Neural crest cell (in vitro differentiated cells): Measurements from ENCODE around the gene CSDE1. TPM values are rescaled to one million over a fixed set of nuclear protein-coding genes. Genes with fewer than 3 reads are reported as not detected.
"Not testable (repeated sequence)": the region's sequence is repeated elsewhere in the genome, so short reads cannot be mapped to it uniquely, and the experiment has no call there.

Experiments used
- DNase-seq: peaks from one replicate; pipeline ENCODE4 v3.0.0; 2021; ENCODE audit warnings: low read depth, mixed read lengths, low spot score
- H3K27ac Mint-ChIP-seq: one replicate; pipeline ENCODE4 v1.8.0; 2021; ENCODE audit warnings: mild to moderate bottlenecking, mixed read lengths; ENCODE audit not compliant: unreplicated experiment
- H3K27me3 Mint-ChIP-seq: 2 replicates; pipeline ENCODE4 v1.8.0; 2021; ENCODE audit warnings: low read depth, mild to moderate bottlenecking, mixed read lengths
- H3K36me3 Mint-ChIP-seq: 2 replicates; pipeline ENCODE4 v1.8.0; 2021; ENCODE audit warnings: low read depth, mild to moderate bottlenecking, mixed read lengths
- H3K4me1 Mint-ChIP-seq: 2 replicates; pipeline ENCODE4 v1.8.0; 2021; ENCODE audit warnings: mixed read lengths
- H3K4me3 Mint-ChIP-seq: one replicate; pipeline ENCODE4 v1.8.0; 2021; ENCODE audit warnings: mild to moderate bottlenecking, mixed read lengths
- H3K9me3 Mint-ChIP-seq: 2 replicates; pipeline ENCODE4 v1.8.0; 2021; ENCODE audit warnings: mixed read lengths
- CTCF ChIP-seq: fragments of 200-600 bp; sonication (generic); conservative IDR thresholded peaks from 2 replicates; pipeline ENCODE4 v1.5.0; 2021; ENCODE audit warnings: antibody characterized with exemption, mild to moderate bottlenecking
- long read RNA-seq: library from polyadenylated mRNA; unstranded; transcript quantifications from one replicate; pipeline ENCODE4 v2.0.0, GENCODE V29; 2020
- total RNA-seq: library from RNA; stranded (reverse); gene quantifications from 2 replicates; pipeline ENCODE4 v1.2.1, GENCODE V29; 2021

Gene CSDE1
- 659 and 685 TPM in 2 replicates for total RNA-seq
- long read RNA-seq, full-length matches to known transcripts, result 1,957 of 2,222 reads
- long read RNA-seq, partial matches to known transcripts, result 167 of 2,222 reads
- long read RNA-seq, other reads (novel, unspliced or antisense), result 98 of 2,222 reads

GRCh38 chr1:114757455-114758255, at the start of gene CSDE1:
CSDE1 (minus strand) TSS chr1:114757984; CDS start chr1:114739890, 18,094 bp downstream.
- peaks cover 2% of the 10 kb centered on the region for H3K27me3 Mint-ChIP-seq
- H3K27ac Mint-ChIP-seq, result peak within 1 kb of the TSS; percentile 100
- DNase-seq, result peak; percentile 95
- no peaks in the 10 kb centered on the region for H3K9me3 Mint-ChIP-seq
- peak within 1 kb of the TSS; percentile 100 for H3K4me3 Mint-ChIP-seq
- H3K4me1 Mint-ChIP-seq, result peaks cover 42% of the 10 kb centered on the region
- peaks cover 7% of the 10 kb centered on the region for H3K36me3 Mint-ChIP-seq
- TF ChIP-seq CTCF, result peak; percentile 70

- peaks cover 30% of the 10 kb centered on the region for H3K27me3 Mint-ChIP-seq
- not testable (repeated sequence) for H3K4me3 Mint-ChIP-seq, H3K4me1 Mint-ChIP-seq, H3K9me3 Mint-ChIP-seq, H3K27ac Mint-ChIP-seq, DNase-seq, H3K36me3 Mint-ChIP-seq
Measured at GRCh38 chr1:114804449-114804848, 46.7 kb upstream of the CSDE1 start.

- Mint-ChIP-seq H3K27me3 (peaks cover 39% of the 10 kb centered on the region), H3K27ac (no peak overlapping the region), H3K4me1 (no peaks in the 10 kb centered on the region), H3K36me3 (no peaks in the 10 kb centered on the region), H3K4me3 (no peak overlapping the region), H3K9me3 (no peaks in the 10 kb centered on the region)
- no peak for TF ChIP-seq CTCF
- no peak for DNase-seq
Measured at GRCh38 chr1:114803001-114803400, 45.2 kb upstream of the CSDE1 start.

GRCh38 chr1:114794038-114794437, 36.3 kb upstream of the CSDE1 start:
- H3K27me3 Mint-ChIP-seq, result peaks cover 54% of the 10 kb centered on the region
- no peaks in the 10 kb centered on the region for H3K4me1 Mint-ChIP-seq
- no peak overlapping the region for H3K27ac Mint-ChIP-seq
- no peak overlapping the region for H3K4me3 Mint-ChIP-seq
- H3K9me3 Mint-ChIP-seq, result peaks cover 2% of the 10 kb centered on the region
- DNase-seq, result no peak
- no peak for TF ChIP-seq CTCF
- H3K36me3 Mint-ChIP-seq, result peaks cover 2% of the 10 kb centered on the region

- H3K27ac Mint-ChIP-seq, H3K36me3 Mint-ChIP-seq, DNase-seq, H3K4me3 Mint-ChIP-seq, H3K4me1 Mint-ChIP-seq: not testable (repeated sequence)
- Mint-ChIP-seq H3K9me3 (peaks cover 12% of the 10 kb centered on the region), H3K27me3 (peaks cover 63% of the 10 kb centered on the region)
Measured at GRCh38 chr1:114790581-114790980, 32.8 kb upstream of the CSDE1 start.

- H3K4me3 Mint-ChIP-seq, H3K27ac Mint-ChIP-seq, H3K36me3 Mint-ChIP-seq, H3K4me1 Mint-ChIP-seq, DNase-seq: not testable (repeated sequence)
- H3K9me3 Mint-ChIP-seq, result peaks cover 12% of the 10 kb centered on the region
- H3K27me3 Mint-ChIP-seq, result peaks cover 76% of the 10 kb centered on the region
Measured at GRCh38 chr1:114786440-114786839, 28.7 kb upstream of the CSDE1 start.

GRCh38 chr1:114782476-114782875, 24.7 kb upstream of the CSDE1 start:
- TF ChIP-seq CTCF, result no peak
- DNase-seq, result no peak
- peaks cover 10% of the 10 kb centered on the region for H3K9me3 Mint-ChIP-seq
- peaks cover 56% of the 10 kb centered on the region for H3K27me3 Mint-ChIP-seq
- no peak overlapping the region for H3K4me3 Mint-ChIP-seq
- H3K36me3 Mint-ChIP-seq, result peaks cover 6% of the 10 kb centered on the region
- no peak overlapping the region for H3K27ac Mint-ChIP-seq
- H3K4me1 Mint-ChIP-seq, result peaks cover 26% of the 10 kb centered on the region
